ENCODE measurements around the gene MFSD1. TPM values are rescaled to one million over a fixed set of nuclear protein-coding genes. Genes with fewer than 3 reads are reported as not detected.

The MFSD1 gene
- total and polyA plus RNA-seq, 9 of the 15 experiments (the other 6 are each of a cell fraction or from before 2014, with no cell fraction given): 8.7 to 49.5 (median 28.6) TPM

DNA sequence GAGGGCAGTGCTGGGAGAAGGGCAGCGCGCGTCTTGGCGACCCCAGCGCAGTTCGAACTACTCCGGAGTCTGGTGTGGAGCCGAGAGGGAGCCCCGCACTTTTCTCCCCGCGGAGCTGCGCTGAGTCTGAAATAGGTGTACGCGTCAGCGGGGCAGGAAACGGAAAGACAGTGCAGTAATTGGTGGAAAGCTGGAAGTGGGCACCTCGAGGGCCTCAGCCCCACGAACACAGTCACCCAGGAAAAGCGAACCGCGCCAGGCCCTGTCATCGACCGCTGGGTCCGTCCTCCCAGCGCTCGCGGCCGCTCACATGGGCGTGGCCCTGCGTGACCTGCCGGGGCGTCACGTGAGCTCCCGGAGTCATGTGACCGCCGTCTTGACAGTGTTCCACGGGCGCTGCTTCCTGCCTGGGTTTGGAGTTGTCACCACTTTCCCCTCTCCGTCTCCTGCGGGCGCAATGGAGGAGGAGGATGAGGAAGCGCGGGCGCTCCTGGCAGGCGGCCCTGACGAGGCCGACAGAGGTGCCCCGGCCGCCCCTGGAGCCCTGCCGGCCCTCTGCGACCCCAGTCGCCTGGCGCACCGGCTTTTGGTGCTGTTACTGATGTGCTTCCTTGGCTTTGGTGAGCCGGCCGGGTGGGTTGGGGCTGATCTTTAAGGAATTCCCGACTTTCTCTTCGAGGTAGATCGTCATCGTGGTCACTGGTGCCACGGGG is at the start of gene MFSD1 (continued):
- TF ChIP-seq ZNF518B (CRISPR knock-in tag; IDR thresholded peaks at IDR 0.05) (no peak), GABPB2 (CRISPR knock-in tag; conservative IDR thresholded peaks at IDR 0.05) (no peak), MAZ (CRISPR knock-in tag; conservative IDR thresholded peaks at IDR 0.05 in 1 of 2, IDR thresholded peaks at IDR 0.05 in 1 of 2) (peak; percentile 58 to 63), DIDO1 (tag; IDR thresholded peaks at IDR 0.05; ENCODE audit: low read depth) (peak; percentile 66; the same call in 1 of the 2 replicates), HIVEP1 (CRISPR knock-in tag; IDR thresholded peaks at IDR 0.05) (no peak), CXXC5 (CRISPR knock-in tag; IDR thresholded peaks at IDR 0.05) (peak; percentile 97), HLTF (IDR thresholded peaks at IDR 0.05) (peak; percentile 27; the same call in 1 of the 2 replicates), TBP (optimal IDR thresholded peaks at IDR 0.05; ENCODE audit: low read depth, low read length) (peak; percentile 59), RCOR1 (IDR thresholded peaks at IDR 0.05; ENCODE audit: borderline replicate concordance in 1 of 2, low read depth in 2 of 2, low read length in 2 of 2) (peak in 1 of 2 experiments; percentile 59; a peak in 1 of 4 replicates), KLF10 (CRISPR knock-in tag; IDR thresholded peaks at IDR 0.05) (no peak), TCF3 (CRISPR knock-in tag; IDR thresholded peaks at IDR 0.05) (no peak), CREB3 (tag; conservative IDR thresholded peaks at IDR 0.05; ENCODE audit: low read depth) (peak; percentile 43; the same call in 1 of the 2 replicates), XRCC3 (IDR thresholded peaks at IDR 0.05) (no peak), CHD4 (IDR thresholded peaks at IDR 0.05; ENCODE audit: insufficient read depth, insufficient replicate concordance, low read depth, low read length, poor library complexity, severe bottlenecking) (no peak), POLR2AphosphoS5 (IDR thresholded peaks at IDR 0.05; ENCODE audit: control insufficient read depth, insufficient read depth, low read depth, low read length) (peak; percentile 75), GMEB1 (CRISPR knock-in tag; IDR thresholded peaks at IDR 0.05) (peak; percentile 63; the same call in 1 of the 2 replicates), SMAD4 (CRISPR knock-in tag; conservative IDR thresholded peaks at IDR 0.05) (peak; percentile 41; the same call in 1 of the 2 replicates), NCOA4 (IDR thresholded peaks at IDR 0.05; ENCODE audit: partially characterized antibody) (no peak), KLF13 (tag; IDR thresholded peaks at IDR 0.05; ENCODE audit: borderline replicate concordance, low read depth) (peak; percentile 93; the same call in 1 of the 2 replicates)
- TF ChIP-seq, protein P1, sequence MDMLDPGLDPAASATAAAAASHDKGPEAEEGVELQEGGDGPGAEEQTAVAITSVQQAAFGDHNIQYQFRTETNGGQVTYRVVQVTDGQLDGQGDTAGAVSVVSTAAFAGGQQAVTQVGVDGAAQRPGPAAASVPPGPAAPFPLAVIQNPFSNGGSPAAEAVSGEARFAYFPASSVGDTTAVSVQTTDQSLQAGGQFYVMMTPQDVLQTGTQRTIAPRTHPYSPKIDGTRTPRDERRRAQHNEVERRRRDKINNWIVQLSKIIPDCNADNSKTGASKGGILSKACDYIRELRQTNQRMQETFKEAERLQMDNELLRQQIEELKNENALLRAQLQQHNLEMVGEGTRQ (CRISPR knock-in tag; IDR thresholded peaks at IDR 0.05): peak; percentile 100

Measured in K562 (cell line).